Central memory CD4-positive, alpha-beta T cell (primary cell): ENCODE measurements around the gene PCSK6.

Experiments
- DNase-seq: peaks from one replicate; pipeline ENCODE4 v3.0.0; 2022
- total RNA-seq, 3 experiments: gene quantifications; one replicate each; lab custom pipeline; 2026; lab: John Stamatoyannopoulos, UW

The PCSK6 gene
- 0.58 to 3.4 (median 1.1) reads per million in 3 experiments for total RNA-seq

DNA sequence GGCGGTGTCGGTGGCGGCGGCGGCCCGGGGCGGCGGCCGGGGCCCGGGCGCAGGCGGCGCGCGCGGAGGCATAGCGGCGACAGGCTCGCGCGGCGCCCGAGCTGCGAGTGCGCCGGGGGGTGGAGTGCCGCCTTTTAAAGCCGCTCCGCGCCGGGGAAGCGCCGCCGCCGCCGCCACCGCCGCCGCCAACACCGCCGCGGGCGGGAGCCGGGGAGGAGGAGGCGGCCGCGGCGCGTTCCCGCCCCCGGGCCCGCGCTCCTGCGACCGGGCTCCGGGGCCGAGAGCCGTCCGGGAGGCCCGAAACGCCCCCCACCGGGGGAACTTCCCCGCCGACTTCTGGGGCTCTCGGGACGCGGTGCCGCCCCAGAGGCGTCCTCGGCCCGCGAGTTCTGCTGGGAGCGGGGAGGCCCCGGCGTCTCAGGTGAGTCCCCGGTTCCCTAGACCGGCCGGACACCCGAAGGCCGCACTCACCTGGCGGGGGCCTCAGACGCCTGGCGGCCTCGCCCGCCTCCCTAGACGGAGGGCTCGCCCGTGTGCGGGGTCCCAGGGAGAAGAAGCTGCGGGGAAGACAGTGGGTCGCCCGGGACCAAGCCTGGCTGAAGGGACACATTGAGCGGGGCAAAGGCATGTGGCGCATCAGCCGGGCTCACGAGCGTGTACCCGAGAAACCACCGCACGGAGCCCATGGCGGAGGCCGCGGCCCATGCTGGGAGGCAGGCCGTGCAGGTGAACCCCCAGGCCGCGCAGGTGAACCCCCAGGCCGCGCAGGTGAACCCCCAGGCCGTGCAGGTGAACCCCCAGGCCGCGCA lies at the start of gene PCSK6:
PCSK6 (minus strand) TSS at position 109 of the 809 bp plus-strand sequence; CDS start at position 72, 37 bp downstream.
- no peak for DNase-seq

DNA sequence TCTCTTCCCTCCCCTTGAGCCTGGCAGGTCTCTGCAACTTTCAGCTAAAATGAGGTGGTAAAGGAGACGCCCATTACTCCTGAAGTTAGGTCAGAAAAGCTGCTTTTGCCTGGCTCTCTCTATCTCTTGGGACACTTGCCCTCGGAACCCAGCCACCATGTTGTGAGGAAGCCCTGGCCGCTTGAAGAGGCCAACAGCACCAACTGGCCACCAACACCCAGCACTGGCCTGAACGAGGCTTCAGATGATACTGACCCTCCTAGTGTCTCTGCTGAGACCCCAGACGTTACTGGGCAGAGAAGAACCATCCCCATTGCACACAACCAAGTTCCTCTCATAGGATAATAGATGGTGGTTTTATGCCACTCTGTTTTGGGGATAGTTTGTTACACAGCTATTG lies 49.5 kb upstream of the PCSK6 start:
- no peak for DNase-seq

DNA sequence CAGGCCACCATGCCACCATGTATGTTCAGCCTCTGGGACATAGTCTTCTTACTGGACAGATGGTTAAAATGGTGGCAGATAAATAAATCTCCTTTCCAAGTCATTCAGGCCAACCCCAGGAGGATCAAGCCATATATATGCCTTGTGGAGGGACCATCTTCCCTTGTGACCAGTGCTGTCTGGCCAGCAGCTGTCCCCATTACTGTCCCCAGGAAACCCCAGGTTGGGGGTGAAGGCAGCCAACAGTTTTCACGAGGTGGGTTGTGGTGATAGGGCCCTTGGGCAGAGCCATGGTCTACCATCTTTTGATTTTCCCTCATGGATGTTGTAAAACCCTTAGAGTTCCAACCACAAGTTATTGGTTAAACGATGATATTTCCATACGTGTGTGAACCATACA lies 48.7 kb upstream of the PCSK6 start:
- DNase-seq = no peak

DNA sequence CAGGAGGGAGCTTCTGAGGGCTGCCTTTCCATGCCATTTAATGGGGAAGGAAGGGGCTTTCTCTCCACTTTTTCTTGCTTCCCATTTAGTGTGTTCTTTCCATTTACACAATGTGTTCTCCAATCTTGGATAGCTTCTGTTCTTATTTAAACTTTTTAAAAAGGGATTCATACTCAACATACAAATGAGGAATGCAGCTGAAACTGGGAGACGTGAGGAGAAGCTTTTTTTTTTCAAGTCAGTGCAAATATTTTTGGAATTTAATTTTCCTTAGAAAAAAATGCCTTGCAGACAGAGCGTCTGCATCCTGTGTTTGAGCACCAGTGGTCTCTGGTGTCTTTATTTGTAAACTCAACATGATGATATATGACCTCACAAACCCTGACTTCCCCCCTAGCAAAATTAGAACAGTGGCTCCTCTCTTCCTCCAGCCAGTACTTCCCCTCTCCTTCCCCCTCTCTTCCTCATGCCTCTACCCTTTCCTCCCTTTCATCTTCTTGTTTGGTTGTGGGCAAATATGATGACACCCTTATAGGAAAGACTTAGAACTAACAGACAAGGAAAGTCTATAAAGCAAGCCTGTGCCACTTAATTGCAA lies 48.1 kb upstream of the PCSK6 start:
- no peak for DNase-seq

DNA sequence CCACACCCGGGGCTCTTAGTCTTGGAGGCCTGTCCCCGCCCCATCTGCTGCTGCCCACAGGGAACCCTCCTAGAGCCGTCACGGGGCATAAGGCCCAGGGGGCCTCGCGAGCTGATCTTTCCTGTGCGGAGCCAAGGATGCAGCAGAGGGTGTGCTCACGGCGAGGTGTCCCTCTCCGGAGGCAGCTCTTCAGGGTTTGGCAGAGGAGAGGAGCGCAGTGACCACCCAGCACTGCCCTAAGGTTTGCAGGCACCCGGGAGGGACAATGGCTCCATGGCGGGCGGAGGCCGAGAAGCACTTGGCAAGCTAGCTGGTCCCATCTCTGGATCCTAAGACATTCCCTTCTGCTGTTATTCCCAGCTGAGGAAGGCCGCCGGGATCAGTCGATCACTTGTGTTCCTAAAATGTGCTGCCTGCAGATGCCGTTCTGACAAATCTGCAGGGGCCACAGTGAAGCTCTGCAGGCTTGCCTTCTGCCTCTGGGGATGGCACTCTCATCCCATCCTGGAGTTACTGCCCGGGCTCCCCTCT lies 47.4 kb upstream of the PCSK6 start:
- no peak for DNase-seq

DNA sequence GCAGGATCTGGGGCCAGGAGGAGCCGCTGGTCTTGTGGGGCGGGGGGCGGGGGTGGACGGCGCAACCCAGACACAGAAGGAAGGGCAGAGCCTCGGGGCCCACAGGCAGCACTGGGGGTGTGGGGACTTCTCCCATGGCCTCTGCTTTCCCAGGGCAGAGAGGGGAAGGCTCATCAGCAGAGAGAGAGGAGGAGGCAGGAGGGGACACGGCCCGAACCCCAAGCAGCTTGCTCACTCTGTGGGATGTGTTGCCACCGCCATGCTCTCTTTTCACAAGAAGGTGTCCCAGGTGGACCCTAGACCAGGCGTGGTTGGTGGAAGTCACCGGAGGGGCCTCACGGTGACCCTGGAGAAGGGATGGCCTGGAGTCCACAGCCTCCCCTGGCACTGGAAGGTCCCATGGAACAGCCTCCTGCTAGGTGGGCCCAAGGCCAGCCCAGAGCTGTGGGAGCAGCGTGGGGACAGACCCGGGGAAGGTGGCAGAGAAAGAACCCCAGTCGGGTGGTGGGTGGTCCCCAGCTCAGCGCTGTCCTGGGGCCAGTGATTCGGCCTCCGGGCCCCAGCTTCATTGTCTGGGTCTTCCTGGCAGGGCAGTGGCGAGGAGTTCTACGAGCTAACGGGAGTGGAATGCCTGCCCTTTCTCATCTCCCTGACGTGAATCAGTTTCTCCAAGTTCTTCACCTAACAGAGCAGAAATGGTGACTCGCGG lies 46.8 kb upstream of the PCSK6 start:
- no peak for DNase-seq

DNA sequence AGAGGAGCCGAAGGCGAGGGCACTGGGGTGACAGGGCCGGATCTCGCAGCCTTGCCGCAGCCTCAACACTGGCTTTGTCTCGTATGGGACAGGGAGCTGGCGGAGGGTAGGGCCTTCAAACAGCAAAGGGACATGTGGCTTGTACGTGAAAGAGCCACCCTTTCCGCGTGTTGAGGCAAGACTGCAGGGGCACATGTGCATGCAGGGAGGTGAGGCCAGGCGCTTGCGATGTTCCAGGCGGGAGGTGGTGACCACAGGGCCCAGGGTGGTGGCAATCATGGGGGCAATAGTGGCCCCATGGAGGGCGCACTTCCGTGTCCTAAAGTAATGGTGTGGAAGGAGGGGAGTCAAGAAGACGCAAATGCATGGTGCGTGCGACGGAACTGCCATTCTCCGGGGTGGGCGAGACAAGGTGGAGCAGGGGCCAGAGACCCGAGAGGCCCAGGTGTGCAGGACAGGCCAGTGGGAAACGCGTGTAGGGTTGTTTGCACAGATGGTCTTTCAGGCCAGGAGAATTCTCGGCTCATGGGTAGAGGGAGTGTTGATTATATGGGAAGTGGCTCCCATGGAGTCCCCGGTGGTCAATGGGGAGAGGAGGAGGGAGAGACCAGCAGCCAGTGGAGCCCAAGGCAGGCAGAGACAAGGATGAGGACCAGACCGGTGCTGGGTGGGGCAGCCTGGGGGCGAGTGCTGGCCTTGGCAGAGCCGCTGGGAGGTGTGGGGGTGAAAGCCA lies 45.8 kb upstream of the PCSK6 start:
- no peak for DNase-seq

DNA sequence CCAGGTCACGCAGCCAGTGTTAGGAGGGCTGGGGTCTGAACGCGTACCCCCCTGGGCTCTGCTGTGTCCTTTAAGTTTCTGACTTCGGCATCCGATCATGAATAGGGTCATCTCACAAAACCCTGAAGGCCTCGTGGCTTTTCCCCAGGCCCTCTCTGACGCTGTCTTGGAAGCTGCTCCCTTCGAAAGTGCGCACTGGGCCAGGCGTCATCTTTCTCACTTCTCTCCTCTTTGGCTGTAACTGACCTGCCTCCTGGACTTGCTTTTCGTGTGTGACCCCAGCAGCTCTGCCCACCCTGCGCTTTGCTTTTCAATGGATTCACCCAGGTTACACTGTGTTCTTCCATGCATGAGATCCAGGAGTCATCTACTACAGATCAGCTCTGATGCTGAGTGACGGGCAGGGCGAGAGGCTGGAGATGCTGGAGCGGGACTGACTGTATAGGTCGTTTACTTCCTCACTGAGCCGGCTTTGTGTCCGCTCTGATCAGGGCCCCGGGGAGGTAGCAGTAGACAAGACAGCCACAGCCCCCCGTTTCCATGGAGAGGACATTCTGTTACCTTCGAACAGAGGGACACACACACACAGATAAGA lies 45.0 kb upstream of the PCSK6 start:
- DNase-seq = no peak

DNA sequence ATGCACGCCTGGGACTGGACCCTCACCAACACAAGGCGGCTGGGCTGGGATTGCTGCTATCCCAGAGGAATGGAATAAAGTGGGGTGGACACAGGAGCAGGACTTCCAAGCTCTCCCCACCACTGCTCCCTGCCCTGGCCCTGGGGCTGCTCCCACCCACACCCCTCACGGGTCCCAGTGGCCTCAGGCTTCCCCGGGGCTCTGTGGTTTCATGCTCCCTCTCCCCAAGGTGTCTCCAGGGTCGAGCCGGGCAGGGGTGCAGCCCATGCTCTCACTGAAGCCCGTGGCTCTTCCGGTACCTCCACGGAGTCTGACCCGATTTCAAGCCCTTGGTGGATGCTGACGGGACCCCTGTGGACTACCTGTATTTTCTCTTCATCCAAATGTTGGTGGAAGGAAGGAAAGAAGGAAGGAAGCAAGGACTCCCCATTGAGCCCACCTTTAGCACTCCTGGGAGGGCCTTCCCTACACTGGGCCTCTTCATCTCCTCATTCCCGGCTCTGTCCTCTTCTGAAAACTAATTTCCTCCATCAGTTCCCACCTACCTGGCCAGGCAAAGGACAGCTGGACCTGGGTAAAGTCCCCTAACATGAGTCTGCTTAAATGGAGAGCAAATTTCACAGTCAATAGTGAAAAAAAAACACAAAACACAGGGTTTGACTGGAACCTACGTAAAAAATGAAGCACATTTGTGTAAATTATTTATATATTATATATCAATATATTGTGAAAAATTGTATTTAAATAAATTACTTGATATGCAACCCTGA lies 44.0 kb upstream of the PCSK6 start:
- DNase-seq = no peak

DNA sequence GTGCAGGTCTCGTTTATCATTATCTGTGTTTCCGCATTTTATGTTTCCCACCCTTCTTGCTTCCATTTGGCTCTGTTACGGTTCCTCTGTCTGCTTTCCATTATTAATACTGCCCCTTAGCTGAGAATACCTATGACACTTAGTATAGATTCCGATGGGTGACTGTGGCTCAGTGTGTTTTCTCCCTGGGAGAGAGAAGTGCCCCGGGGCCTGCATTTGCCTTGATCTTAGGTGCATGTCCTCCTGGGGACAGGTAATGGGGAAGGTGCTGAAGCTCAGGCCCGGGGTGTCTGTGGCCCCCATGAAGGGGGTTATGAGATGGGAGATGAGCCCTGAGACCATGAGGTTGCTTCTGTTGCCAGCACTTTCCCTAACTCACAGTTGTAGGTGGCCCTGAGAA lies 43.4 kb upstream of the PCSK6 start:
- no peak for DNase-seq

DNA sequence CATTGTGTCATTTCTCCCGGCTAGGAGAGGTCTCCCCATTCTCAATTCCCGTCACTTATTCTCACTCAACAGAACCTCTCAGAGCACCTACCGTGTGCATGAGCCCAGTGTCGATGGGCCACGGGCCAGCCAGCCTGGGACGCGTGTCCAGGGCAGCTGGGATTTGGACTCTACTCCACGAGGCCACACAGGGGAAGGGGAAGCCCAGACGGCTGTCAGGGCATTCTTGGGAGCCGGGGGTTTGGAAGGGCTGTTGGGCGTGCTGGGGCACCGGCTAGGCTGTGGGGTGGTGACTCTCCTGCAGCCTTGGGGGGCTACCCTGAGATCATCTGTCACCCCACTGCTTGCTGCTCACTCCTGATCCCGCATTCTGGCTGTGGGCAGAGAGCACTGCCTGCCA lies 41.7 kb upstream of the PCSK6 start:
- DNase-seq = no peak

DNA sequence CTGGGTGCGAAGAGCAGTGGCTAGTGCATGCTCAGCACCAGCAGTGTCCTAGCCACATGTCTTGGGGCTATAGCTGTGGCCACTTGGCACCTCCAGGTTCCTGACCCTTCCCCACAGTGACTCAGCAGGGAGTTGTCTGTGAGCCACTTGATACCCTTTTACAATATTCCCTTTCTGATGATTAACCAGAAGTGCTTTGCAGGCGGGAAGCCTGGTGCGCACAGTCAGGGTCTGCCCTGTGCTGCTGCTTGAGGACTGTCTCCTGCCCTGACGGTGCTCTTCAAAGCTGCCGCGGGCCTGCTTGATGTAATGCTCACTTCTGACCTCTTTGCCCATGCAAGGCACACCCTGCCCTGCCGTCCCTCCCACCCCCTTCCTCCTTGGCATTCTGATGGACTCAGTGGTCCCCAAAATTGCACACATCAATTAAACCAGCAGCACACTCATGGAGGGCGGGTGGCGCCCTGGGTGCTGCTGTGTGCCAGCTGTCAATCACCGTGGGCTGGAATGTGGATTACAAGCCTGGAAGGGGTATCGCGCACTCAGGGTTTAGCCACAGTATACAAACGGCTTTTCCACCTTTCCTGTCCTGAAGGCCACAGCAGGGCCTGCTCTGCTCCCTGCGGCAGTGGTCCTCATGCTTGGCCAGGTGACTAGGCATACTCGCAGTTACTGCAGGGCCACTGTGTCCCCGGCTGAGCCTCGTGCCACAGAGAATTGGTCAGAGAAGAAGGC lies 40.9 kb upstream of the PCSK6 start:
- DNase-seq = no peak

DNA sequence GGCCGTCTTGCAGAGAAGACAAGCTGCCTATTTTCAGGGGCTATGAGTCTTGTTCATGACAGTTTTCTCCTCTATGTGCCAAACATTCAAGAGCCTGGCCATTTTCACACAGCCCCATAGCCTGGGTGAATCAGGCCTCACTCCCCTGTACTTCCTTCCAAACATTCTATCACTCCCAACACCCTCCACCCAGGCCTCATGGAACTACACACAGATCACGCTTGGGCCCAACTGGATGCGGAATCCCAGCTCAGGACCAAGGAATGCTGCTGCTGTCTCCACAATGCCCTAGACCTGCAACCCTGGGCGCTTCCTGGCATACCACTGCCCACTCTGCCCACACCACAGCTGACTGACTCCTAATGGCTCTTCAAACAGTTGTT lies 39.4 kb upstream of the PCSK6 start:
- no peak for DNase-seq

DNA sequence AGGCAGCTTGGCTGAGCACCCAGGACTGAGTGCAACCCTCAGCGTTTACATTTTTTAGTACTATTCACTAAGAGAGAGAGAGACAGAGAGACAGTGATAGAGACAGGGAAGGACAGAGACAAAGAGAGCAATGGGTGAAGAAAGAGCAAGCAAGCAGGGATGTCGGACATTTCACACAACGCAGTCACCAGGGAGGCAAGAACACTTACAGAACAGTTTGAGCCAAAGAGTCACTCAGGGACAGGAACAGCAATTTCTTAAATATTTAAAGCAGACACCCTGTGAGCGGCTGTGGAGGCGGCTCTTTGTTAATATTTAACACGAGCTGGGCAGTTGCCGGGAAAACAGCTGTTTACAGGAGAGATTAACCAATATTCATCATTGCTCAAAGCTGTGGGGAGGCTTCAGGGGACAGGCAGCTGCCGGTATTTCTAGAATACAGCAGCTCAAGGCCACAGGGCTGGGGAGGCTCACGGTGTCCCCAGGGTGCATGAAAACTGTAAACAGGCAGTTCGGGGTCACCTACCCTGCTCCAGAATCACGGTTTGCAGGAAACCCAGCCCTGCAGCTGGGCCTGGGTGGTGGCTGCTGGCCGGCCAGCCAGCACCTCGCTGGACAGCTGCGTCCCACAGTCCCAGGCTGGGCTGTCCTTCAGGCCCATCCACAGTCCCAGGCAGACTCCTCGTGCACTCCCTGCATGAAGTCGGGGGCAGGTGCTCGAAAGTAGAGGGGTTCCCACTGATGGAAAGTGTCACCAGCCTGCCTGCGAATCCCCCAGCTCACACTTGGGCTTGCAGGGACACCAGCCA lies 38.8 kb upstream of the PCSK6 start:
- DNase-seq = no peak

DNA sequence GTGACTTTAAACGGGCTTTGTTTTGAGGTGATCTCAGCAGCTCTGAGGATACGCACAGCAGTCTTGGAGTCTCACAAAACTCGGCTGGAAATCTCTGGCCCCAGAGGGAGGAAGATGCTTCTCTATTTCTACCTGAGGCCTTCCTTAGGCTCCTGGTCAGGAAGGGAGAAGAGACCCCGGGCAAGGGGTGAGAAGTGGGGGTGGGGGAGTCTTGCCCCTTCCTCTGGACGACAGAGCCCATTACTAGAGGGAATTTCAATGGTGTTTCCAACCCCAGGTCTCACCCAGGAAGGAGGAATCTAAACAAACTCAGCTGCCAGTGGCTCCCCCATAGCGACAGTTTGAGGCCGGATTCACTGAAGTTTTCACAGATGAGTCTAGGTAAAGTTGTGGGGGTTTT lies 37.4 kb upstream of the PCSK6 start:
- no peak for DNase-seq

DNA sequence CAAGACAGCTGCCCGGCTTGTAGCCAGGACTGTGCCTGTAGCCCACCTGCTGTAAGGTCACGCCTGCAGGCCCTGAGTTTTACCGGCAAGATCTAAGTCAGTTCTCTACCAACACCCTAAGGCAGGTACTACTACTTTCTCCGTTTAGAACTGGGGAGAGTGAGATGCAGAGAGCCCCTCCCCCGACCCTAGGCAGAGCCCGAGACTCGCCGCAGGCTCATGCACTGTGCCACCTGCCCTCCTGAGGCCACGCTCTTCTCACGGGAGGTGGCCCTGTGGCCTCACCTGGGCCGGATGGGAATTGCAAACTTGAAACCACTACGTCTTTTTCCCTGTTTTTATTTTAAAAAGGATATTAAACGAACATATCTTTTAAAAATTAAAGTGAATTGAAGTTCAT lies 36.9 kb upstream of the PCSK6 start:
- DNase-seq = no peak

DNA sequence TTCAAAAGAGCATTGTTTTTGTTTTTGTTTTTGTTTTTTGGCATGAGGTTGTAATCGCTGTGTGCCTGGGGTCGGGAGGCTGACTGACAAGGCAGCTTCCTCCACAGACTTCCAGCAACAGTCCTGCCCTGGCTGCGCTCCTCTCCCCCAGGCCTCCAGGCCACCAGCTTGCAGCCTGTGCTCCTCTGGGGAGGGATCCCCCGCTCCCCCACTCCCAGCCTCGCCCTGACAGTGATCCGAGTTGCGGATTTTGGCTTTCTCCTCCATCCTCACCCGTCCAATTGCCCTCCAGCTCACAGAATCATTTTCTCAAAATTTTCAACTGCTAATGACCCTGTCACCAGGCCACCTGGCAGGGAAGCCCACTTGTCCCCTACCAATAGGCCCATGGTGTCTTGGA lies 36.5 kb upstream of the PCSK6 start:
- DNase-seq = no peak

DNA sequence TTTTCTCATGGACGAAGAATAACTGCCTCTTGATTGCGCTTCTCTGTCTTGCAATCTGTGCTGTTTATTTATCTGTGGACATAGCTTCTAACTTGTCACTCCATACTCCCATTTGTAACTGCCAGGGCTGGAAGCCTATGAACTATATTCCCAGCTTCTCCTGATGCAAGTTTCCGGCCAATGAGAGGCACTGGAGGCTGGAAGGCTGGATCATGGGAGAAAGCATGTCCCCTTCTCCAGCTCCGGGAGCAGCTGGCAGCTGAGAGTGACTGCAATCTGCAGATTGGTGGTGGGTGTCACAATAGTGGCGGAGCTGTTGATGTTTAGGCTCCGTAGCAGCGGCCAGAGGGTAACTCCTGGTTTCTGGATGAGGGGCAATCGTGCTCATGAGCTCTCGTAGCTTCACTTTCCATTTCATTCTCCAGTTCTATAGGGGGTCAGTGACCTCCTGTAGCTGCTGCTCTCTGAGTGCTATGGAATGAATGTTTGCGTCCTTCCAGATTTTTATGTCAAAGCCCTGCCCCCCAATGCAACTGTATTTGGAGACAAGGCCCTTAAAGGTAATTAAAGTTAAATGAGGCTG lies 35.7 kb upstream of the PCSK6 start:
- DNase-seq = no peak

DNA sequence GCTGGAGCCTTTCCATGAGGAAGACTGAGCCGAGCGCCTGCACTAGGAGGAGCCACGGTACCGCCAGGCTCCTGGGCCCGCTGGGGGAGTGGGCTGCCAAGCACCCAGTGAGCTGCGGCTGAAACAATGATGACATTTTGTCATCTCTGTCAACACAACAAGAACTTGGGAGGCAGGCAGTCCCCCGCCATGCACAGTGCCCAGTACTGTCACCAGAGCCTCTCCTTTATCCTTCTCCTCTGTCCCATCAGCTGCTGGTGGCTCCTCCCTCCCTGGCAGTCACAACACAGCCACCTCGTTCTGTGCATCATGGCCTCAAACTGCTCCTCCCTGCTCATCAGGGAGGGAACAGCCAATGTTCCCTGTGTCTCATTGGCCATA lies 34.0 kb upstream of the PCSK6 start:
- DNase-seq = no peak
